ENCODE results near the gene ABRACL.

ABRACL gene

DNA sequence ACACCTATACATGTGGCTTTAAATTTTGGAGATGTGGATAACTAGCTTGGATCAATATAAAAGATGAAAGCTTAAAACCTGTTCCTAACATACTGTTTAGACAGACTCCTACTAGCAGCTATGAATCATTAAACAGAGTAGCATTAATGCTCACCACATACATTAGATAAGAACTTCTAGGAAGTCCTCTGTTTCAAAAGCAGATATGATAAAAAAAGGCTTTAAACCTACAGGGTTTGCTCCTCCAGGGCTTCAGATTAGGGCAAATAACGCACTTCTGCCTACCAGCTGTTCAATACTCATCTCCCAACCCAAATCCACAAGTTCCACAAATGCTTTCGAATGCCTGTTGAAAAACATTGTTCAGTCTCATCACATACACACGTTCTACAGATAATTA is 42.0 kb upstream of the ABRACL start:
- Histone ChIP-seq H3K79me2 (peaks cover 27% of the 10 kb centered on the region), H3K4me2 (ENCODE audit: low read length) (peak overlapping the region; percentile 72), H3K27me3 (ENCODE audit: control insufficient read depth, insufficient read depth, low read length) (no peaks in the 10 kb centered on the region), H3K9ac (no peak overlapping the region), H3K4me3 (ENCODE audit: low read depth, low read length) (peak overlapping the region; percentile 86), H2AFZ (no peak overlapping the region), H3K36me3 (ENCODE audit: control insufficient read depth, insufficient read depth, low read length) (no peaks in the 10 kb centered on the region), H3K9me3 (ENCODE audit: control insufficient read depth, low read length) (no peaks in the 10 kb centered on the region), H3K4me1 (peaks cover 30% of the 10 kb centered on the region), H3K27ac (peak overlapping the region; percentile 90)
- TF ChIP-seq, protein P1, sequence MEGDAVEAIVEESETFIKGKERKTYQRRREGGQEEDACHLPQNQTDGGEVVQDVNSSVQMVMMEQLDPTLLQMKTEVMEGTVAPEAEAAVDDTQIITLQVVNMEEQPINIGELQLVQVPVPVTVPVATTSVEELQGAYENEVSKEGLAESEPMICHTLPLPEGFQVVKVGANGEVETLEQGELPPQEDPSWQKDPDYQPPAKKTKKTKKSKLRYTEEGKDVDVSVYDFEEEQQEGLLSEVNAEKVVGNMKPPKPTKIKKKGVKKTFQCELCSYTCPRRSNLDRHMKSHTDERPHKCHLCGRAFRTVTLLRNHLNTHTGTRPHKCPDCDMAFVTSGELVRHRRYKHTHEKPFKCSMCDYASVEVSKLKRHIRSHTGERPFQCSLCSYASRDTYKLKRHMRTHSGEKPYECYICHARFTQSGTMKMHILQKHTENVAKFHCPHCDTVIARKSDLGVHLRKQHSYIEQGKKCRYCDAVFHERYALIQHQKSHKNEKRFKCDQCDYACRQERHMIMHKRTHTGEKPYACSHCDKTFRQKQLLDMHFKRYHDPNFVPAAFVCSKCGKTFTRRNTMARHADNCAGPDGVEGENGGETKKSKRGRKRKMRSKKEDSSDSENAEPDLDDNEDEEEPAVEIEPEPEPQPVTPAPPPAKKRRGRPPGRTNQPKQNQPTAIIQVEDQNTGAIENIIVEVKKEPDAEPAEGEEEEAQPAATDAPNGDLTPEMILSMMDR (IDR thresholded peaks at IDR 0.05), result no peak

DNA sequence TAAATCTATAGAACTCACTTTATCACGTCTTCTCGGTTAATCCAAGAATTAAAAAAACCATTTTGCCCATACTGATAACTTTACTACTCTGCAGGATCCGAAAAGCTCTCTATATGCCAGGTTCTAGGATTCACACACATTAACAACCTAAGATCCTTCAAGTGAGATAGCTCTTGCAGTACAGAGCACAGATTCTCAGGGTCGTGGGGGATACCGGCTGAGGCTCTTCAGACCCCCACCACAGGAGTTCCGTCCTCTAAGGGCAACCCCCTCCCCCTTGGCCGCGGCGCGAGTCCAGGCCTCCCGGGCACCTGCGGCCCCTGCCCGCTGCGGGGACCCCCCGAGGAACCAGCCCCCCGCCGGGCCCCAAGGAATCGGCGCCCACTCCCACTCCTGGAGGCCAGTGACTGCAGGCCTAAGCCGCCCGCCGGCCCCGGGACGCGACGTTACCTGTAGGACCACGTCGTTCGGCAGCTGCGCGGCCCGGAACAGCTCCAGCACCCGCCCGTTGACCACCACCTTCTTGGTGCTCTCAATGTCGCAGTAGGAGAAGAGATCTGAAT is 41.4 kb upstream of the ABRACL start:
- Histone ChIP-seq H3K4me2 (ENCODE audit: low read length) (peak overlapping the region; percentile 72), H3K4me3 (ENCODE audit: low read depth, low read length) (peak overlapping the region; percentile 86), H3K4me1 (peaks cover 36% of the 10 kb centered on the region), H3K9me3 (ENCODE audit: control insufficient read depth, low read length) (no peaks in the 10 kb centered on the region), H2AFZ (peak overlapping the region; percentile 92), H3K79me2 (peaks cover 26% of the 10 kb centered on the region), H3K27me3 (ENCODE audit: control insufficient read depth, insufficient read depth, low read length) (no peaks in the 10 kb centered on the region), H3K9ac (peak overlapping the region; percentile 72), H3K36me3 (ENCODE audit: control insufficient read depth, insufficient read depth, low read length) (no peaks in the 10 kb centered on the region), H3K27ac (peak overlapping the region; percentile 90)
- TF ChIP-seq, protein P1 (IDR thresholded peaks at IDR 0.05), result no peak

DNA sequence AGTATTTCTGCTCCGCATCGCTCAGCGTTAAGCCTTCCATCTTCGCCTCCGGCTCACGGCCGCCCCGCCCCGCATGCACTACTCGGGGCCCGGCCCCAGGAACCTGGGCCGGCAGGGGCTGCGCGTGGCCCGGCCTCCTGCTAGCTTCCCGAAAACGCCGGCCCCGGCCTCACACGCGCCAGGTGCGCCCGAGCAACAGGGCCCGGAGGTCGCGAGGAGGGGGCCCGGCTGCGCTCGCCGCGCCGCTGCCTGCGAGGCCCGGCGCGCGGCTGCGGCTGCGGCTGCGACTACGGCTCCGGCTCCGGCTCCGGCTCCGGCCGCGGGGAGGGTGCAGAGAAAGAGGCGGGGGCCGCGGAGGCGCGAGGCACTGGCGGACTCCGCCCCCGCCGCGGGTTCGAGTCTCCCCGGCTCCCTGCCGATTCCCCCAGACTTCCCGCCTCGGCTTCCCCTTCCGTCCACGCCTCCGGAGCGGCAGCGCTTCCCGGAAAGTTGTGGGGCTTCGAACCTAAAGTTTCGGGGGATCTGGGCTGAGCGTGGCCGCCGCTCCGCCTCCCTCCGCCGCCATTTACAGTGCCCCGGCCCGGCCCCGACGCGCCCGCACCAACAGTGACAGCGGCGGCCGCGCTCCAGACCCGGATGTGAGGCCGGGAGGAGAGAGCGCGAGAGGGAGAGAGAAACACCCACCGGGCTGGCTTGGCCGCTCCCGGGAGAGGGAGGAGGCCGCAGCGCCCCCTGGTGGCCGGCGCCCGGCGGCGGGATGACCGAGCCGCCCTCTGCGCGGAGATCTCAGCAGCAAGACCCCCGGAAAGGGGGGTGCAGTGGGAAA is 40.7 kb upstream of the ABRACL start, which contains the start of gene REPS1:
REPS1 (minus strand) TSS at position 611 of the 826 bp plus-strand sequence; CDS start at position 40, 571 bp downstream.
- TF ChIP-seq, protein P1 (IDR thresholded peaks at IDR 0.05), result peak; percentile 100
- H3K9ac ChIP-seq, result peak within 1 kb of the TSS; percentile 72
- peaks cover 38% of the 10 kb centered on the region for H3K4me1 ChIP-seq

DNA sequence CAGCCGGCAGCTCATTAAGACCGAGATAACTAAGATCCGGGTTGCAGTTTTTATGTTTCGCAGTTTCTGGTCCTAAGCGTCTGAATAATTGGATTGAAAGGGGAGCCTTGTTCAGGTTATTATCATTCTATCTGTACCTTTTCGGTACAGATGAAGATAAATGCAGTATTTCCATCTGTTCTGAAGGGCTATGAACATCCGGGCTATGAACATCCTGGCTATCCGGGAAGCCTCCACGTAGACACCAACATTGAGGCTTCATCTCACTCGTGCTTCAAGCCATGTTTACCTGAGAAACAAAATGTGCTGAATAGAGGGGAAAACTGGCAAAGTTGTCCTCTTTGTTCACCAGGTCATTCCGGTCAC is 40.1 kb upstream of the ABRACL start:
- peaks cover 25% of the 10 kb centered on the region for H3K79me2 ChIP-seq
- H3K36me3 ChIP-seq (ENCODE audit: control insufficient read depth, insufficient read depth, low read length), result no peaks in the 10 kb centered on the region
- peak overlapping the region; percentile 92 for H2AFZ ChIP-seq
- H3K4me1 ChIP-seq, result peaks cover 38% of the 10 kb centered on the region
- peak overlapping the region; percentile 86 for H3K4me3 ChIP-seq (ENCODE audit: low read depth, low read length)
- peak overlapping the region; percentile 64 for H3K4me2 ChIP-seq (ENCODE audit: low read length)
- TF ChIP-seq, protein P1 (IDR thresholded peaks at IDR 0.05), result no peak
- H3K27ac ChIP-seq, result peak overlapping the region; percentile 90
- no peaks in the 10 kb centered on the region for H3K9me3 ChIP-seq (ENCODE audit: control insufficient read depth, low read length)
- no peak overlapping the region for H3K9ac ChIP-seq
- no peaks in the 10 kb centered on the region for H3K27me3 ChIP-seq (ENCODE audit: control insufficient read depth, insufficient read depth, low read length)

More for the DNA sequence above, 40.7 kb upstream of the ABRACL start, which contains the start of gene REPS1:
- H3K27ac ChIP-seq, result peak within 1 kb of the TSS; percentile 90
- peaks cover 26% of the 10 kb centered on the region for H3K79me2 ChIP-seq
- H3K4me3 ChIP-seq (ENCODE audit: low read depth, low read length), result peak within 1 kb of the TSS; percentile 86
- no peaks in the 10 kb centered on the region for H3K9me3 ChIP-seq (ENCODE audit: control insufficient read depth, low read length)
- no peaks in the 10 kb centered on the region for H3K27me3 ChIP-seq (ENCODE audit: control insufficient read depth, insufficient read depth, low read length)
- peak within 1 kb of the TSS; percentile 92 for H2AFZ ChIP-seq
- no peaks in the 10 kb centered on the region for H3K36me3 ChIP-seq (ENCODE audit: control insufficient read depth, insufficient read depth, low read length)
- H3K4me2 ChIP-seq (ENCODE audit: low read length), result peak within 1 kb of the TSS; percentile 72
